Spleen (tissue), 11 donors: ENCODE measurements around the gene ELFN1. TPM values are rescaled to one million over a fixed set of nuclear protein-coding genes. Genes with fewer than 3 reads are reported as not detected.
"Not testable (repeated sequence)": the region's sequence is repeated elsewhere in the genome, so short reads cannot be mapped to it uniquely, and the experiment has no call there.

Source experiments
- DNase-seq: peaks from one replicate; pipeline ENCODE4 v3.0.0-alpha.2; 2020
- H3K27ac ChIP-seq, 8 donors: fragments of 200-600 bp; sonication (generic) in 7 of 8; 1 replicate in 4 of 8; 2 replicates in 4 of 8; pipeline versions ENCODE4 v1.5.0 to v1.8.0; 2016 to 2021; ENCODE audit warnings: inconsistent platforms in 4 of 8, mild to moderate bottlenecking in 4 of 8, moderate library complexity in 1 of 8
- H3K27me3 ChIP-seq, 7 donors: fragments of 200-600 bp; sonication (generic) in 6 of 7; replicated peaks in 1 of 7; 1 replicate in 4 of 7; 2 replicates in 3 of 7; pipeline versions ENCODE4 v1.5.0 to v1.8.0; 2016 to 2021; ENCODE audit warnings: inconsistent platforms in 3 of 7, mild to moderate bottlenecking in 1 of 7
- H3K36me3 ChIP-seq, 6 donors: fragments of 200-600 bp; sonication (generic) in 5 of 6; 1 replicate in 4 of 6; 2 replicates in 2 of 6; pipeline versions ENCODE4 v1.5.0 to v1.8.0; 2016 to 2021; ENCODE audit warnings: inconsistent platforms in 2 of 6
- H3K4me1 ChIP-seq, 6 donors: fragments of 200-600 bp; sonication (generic) in 5 of 6; 1 replicate in 3 of 6; 2 replicates in 3 of 6; pipeline versions ENCODE4 v1.5.0 to v1.8.0; 2016 to 2021; ENCODE audit warnings: inconsistent platforms in 3 of 6
- H3K4me3 ChIP-seq, 8 donors: fragments of 200-600 bp; sonication (generic) in 7 of 8; 1 replicate in 4 of 8; 2 replicates in 4 of 8; pipeline versions ENCODE4 v1.5.0 to v1.8.0; 2016 to 2021; ENCODE audit warnings: inconsistent platforms in 4 of 8, mild to moderate bottlenecking in 4 of 8, moderate library complexity in 2 of 8
- H3K9me3 ChIP-seq, 8 donors: fragments of 200-600 bp; sonication (generic) in 7 of 8; 1 replicate in 4 of 8; 2 replicates in 4 of 8; pipeline versions ENCODE4 v1.5.0 to v1.8.0; 2016 to 2021; ENCODE audit warnings: inconsistent platforms in 4 of 8
- CTCF ChIP-seq, 11 experiments: fragments of 200-600 bp in 7 of 11; fragments of 450-650 bp in 4 of 11; sonication (generic) in 4 of 11; IDR thresholded peaks in 8 of 11; conservative IDR thresholded peaks in 3 of 11; 1 replicate in 7 of 11; 2 replicates in 4 of 11; pipeline versions ENCODE4 v1.4.0 to v1.8.0; 2016 to 2021; ENCODE audit warnings: antibody characterized with exemption in 11 of 11, inconsistent platforms in 4 of 11, mild to moderate bottlenecking in 1 of 11
- POLR2A ChIP-seq, 3 donors: fragments of 450-650 bp; IDR thresholded peaks; one replicate each; pipeline ENCODE4 v1.5.1; 2017; ENCODE audit warnings: antibody characterized with exemption in 3 of 3, mild to moderate bottlenecking in 1 of 3
- POLR2AphosphoS5 ChIP-seq, 3 donors: sonication (generic); formaldehyde crosslinking; IDR thresholded peaks; one replicate each; pipeline ENCODE4 v1.5.1; 2017; ENCODE audit warnings: antibody characterized with exemption in 3 of 3
- WGBS, 5 donors: extraction: QIAGEN DNeasy Blood & Tissue Kit in 3 of 5; methylation state at CpG; one replicate each; pipeline versions ENCODE4 v1.1.5 to v1.1.7; 2013 to 2018; 5-methylcytosine and 5-hydroxymethylcytosine counted together
- intact Hi-C: fragments of 100-400 bp; cut with DNase I; formaldehyde crosslinking; loops from one replicate; pipeline ENCODE4 v1.15.0; 2023; ENCODE audit warnings: low total_unique reads
- polyA plus RNA-seq, 3 donors: library from polyadenylated mRNA; stranded (reverse); fragments of 200-250 nt; gene quantifications; one replicate each; pipeline ENCODE4 v1.2.1, GENCODE V29; 2013
- total RNA-seq, 7 donors: library from RNA; depleted of rRNA in 3 of 7; stranded (reverse); fragments of >200 nt in 3 of 7; fragmentation: NEBNext Ultra II Directional in 4 of 7; extraction: Animal tissue kit (Norgen Biotek cat#: 25700) in 4 of 7; gene quantifications; one replicate each; pipeline versions ENCODE4 v1.1.0 to v1.2.1, GENCODE V29; 2016 to 2021
- donor health status: healthy with polysubstance abuse.
- donor health status: DM: no; HTN: no; CAD: no; lungs with moderate emphysema.
- donor health status: DM: no; HTN: no; CAD: no.
- donor health status: Bipolar disorder and iron deficiency.
- donor health status: healthy.
- donor health status: DM: no; HTN: no; CAD: no.
- donor health status: DM: yes; HTN: yes; CAD: no.

Gene ELFN1
- total and polyA plus RNA-seq, 10 donors = 0.22 to 3.9 (median 2.4) TPM

GRCh38 chr7:1763033-1763432 lies 93.0 kb downstream of the ELFN1 start:
- peak; percentile 23 for DNase-seq
- H3K4me1 ChIP-seq = no peaks in the 10 kb centered on the region
- WGBS, 5 donors = 93 to 98% (median 96%) methylated on average over 13 of the region's 13 CpGs
- H3K27ac ChIP-seq = no peak overlapping the region
- TF ChIP-seq CTCF (IDR thresholded peaks at IDR 0.05 in 8 of 11, conservative IDR thresholded peaks at IDR 0.05 in 3 of 11) = no peak
- TF ChIP-seq POLR2A (IDR thresholded peaks at IDR 0.05) = no peak
- TF ChIP-seq POLR2AphosphoS5 (IDR thresholded peaks at IDR 0.05) = no peak
- H3K4me3 ChIP-seq = no peak overlapping the region
- H3K9me3 ChIP-seq = peaks cover 0 to 39% (median 24%) of the 10 kb centered on the region in 8 donors
- no peaks in the 10 kb centered on the region for H3K36me3 ChIP-seq
- peaks cover 0 to 13% (median 0%) of the 10 kb centered on the region in 7 donors for H3K27me3 ChIP-seq
- intact Hi-C loops = no loop called here

- H3K27ac ChIP-seq, H3K4me3 ChIP-seq, H3K36me3 ChIP-seq, DNase-seq, H3K4me1 ChIP-seq, intact Hi-C loops: not testable (repeated sequence)
- H3K9me3 ChIP-seq = peaks cover 0 to 39% (median 24%) of the 10 kb centered on the region in 8 donors
- WGBS, 5 donors = 95 to 97% (median 96%) methylated on average over 9 to 12 of the region's 15 CpGs
- peaks cover 0 to 12% (median 0%) of the 10 kb centered on the region in 7 donors for H3K27me3 ChIP-seq
Measured at GRCh38 chr7:1763911-1764310, 93.8 kb downstream of the ELFN1 start.

- peaks cover 0 to 12% (median 0%) of the 10 kb centered on the region in 7 donors for H3K27me3 ChIP-seq
- intact Hi-C loops = no loop called here
- DNase-seq = no peak
- H3K4me3 ChIP-seq = no peak overlapping the region
- H3K9me3 ChIP-seq = peaks cover 0 to 39% (median 24%) of the 10 kb centered on the region in 8 donors
- no peak overlapping the region for H3K27ac ChIP-seq
- TF ChIP-seq POLR2AphosphoS5 (IDR thresholded peaks at IDR 0.05) = no peak
- no peak for TF ChIP-seq POLR2A (IDR thresholded peaks at IDR 0.05)
- no peak for TF ChIP-seq CTCF (IDR thresholded peaks at IDR 0.05 in 8 of 11, conservative IDR thresholded peaks at IDR 0.05 in 3 of 11)
- WGBS, 5 donors = 76 to 89% (median 84%) methylated on average over 13 of the region's 13 CpGs
- no peaks in the 10 kb centered on the region for H3K36me3 ChIP-seq
- no peaks in the 10 kb centered on the region for H3K4me1 ChIP-seq
Measured at GRCh38 chr7:1765336-1765735, 95.3 kb downstream of the ELFN1 start.

GRCh38 chr7:1767524-1767923 lies 97.4 kb downstream of the ELFN1 start:
- H3K4me1 ChIP-seq = no peaks in the 10 kb centered on the region
- intact Hi-C loops = no loop called here
- peaks cover 0 to 35% (median 27%) of the 10 kb centered on the region in 8 donors for H3K9me3 ChIP-seq
- TF ChIP-seq CTCF (IDR thresholded peaks at IDR 0.05 in 8 of 11, conservative IDR thresholded peaks at IDR 0.05 in 3 of 11) (peak in 1 of 11 experiments; percentile 9), POLR2A (IDR thresholded peaks at IDR 0.05) (no peak), POLR2AphosphoS5 (IDR thresholded peaks at IDR 0.05) (no peak)
- no peak overlapping the region for H3K27ac ChIP-seq
- H3K27me3 ChIP-seq = peaks cover 0 to 12% (median 0%) of the 10 kb centered on the region in 7 donors
- WGBS, 5 donors = 60 to 71% (median 64%) methylated on average over 10 of the region's 10 CpGs
- no peak overlapping the region for H3K4me3 ChIP-seq
- no peaks in the 10 kb centered on the region for H3K36me3 ChIP-seq
- DNase-seq = no peak

- DNase-seq = no peak
- H3K27me3 ChIP-seq = peaks cover 0 to 12% (median 0%) of the 10 kb centered on the region in 7 donors
- intact Hi-C loops = no loop called here
- WGBS, 5 donors = 85 to 93% (median 88%) methylated on average over 7 of the region's 7 CpGs
- TF ChIP-seq POLR2A (IDR thresholded peaks at IDR 0.05) (no peak), CTCF (IDR thresholded peaks at IDR 0.05 in 8 of 11, conservative IDR thresholded peaks at IDR 0.05 in 3 of 11) (no peak)
- no peaks in the 10 kb centered on the region for H3K36me3 ChIP-seq
- H3K4me1 ChIP-seq = no peaks in the 10 kb centered on the region
- H3K4me3 ChIP-seq = no peak overlapping the region
- no peak overlapping the region for H3K27ac ChIP-seq
- H3K9me3 ChIP-seq = peaks cover 0 to 36% (median 24%) of the 10 kb centered on the region in 8 donors
Measured at GRCh38 chr7:1768832-1769231, 98.8 kb downstream of the ELFN1 start.
